HL-60/S4 treated with retinoic acid at 250 ng/mL for 4 days and 3 days (cell line): ENCODE measurements around the gene TTLL11.

Source experiments
- in situ Hi-C: fragments of 300-500 bp; cut with MboI; formaldehyde crosslinking; loops from 2 replicates; pipeline ENCODE4 v1.7.0; 2022; ENCODE audit warnings: low sequenced_read_pairs

TTLL11 gene

DNA sequence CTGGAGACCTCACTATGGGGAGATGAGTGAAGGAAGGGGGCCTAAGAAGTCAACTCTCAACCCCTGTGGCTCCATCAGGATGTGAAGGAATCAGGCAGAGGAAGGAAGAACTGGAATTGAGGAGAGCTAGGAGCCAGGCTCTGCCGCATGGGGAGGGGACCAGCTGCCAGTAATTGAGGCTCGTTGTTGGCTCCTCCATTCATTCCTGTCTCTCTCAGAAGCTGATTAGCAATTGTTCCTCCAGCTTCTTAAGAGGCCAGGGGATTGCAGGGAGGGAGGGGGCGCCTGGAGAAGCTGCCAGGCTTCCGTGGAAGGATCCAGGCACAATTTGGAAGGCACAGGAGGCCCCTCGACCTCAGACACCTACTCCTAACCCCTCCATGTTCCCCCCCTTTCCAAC lies 20.5 kb upstream of the TTLL11 start:
- in situ Hi-C loops = loop anchor here (25.0 kb wide), 1 partner anchor 699 kb away; the partner anchor contains the start of gene OR1K1

DNA sequence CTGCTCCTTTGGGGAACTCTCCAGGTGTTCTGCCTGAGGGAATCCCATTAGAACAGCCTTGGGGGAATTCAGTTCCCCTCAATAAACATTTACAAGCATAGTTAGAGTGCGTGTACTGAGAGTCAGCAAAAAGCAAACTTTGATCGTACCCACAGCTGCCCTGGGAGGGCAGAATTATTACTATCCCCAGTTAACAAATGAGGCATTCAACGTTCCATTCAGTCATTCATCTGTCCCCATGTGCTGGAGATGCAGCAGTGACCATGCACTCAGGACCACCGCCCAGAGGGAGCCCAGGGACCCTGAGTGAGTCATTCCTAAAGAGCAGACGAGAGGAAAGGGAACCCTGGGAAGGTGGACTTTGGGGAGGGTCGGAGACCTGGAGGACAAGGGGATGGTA lies 19.1 kb upstream of the TTLL11 start:
- in situ Hi-C loops = loop anchor here (25.0 kb wide), 1 partner anchor 700 kb away; the partner anchor contains the start of gene OR1K1

DNA sequence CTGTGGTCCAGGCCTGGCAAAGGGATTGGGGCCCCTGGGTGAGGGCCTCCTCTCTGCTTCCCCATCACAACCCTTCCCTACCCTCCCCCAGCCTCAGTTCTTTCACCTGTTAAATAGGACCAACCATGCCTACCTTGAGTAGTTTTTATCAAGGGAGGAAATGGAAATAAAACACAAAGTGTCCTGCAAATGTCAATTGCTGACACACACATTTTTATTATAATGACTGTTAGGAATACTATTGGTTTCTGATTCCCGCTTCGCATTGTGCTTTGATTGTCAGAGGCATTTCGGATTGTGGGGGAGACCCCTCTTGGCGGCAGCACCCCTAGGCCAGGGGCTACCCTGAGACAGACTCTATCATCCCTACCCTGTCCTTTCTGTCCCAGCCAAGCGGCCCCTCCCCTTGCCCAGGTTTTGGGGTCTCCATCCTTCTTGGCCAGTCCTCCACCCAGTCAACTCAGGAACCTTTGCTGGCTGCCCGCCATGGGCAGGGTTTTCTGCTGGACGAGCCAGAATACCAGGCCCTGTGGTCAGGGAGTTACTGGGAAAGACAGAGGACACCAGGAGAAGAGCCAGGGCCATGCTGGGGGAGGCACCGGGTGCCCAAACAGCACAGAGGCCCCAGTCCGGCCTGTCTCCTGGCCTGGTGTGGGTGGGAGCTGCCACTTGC lies 18.4 kb upstream of the TTLL11 start:
- in situ Hi-C loops = loop anchor here (25.0 kb wide), 1 partner anchor 701 kb away; the partner anchor contains the start of gene OR1K1

DNA sequence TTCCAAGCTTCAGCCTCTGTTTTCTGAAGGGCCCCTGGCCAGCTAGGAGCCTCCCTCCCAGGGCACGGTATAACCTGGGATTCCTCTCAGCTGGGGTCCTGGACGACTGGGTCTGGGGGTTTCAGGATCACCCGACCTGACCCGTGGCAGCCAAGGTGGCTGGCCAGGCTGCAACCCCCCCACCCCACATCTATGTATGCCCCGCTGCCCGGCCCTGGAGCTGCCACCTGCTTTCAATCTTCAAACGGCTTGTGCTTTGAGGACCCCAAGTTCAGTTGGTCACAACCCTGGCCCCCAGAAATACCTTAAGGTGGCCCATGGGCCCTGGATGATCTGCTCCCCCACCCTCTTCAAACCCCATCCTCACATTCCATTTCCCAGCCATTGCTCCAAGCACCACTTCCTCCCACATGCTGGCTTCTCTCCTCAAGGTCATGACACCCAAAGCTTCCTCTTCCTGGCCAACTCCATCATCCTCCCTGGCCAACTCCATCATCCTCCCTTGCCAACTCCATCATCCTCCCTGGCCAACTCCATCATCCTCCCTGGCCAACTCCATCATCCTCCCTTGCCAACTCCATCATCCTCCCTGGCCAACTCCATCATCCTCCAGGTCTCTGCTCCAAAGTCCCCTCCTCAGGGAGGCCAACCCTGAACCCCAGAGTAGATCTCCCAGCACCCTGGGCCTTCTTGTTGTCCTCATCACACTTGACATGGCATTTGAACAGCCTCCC lies 17.2 kb upstream of the TTLL11 start:
- in situ Hi-C loops = loop anchor here (25.0 kb wide), 1 partner anchor 702 kb away; the partner anchor contains the start of gene OR1K1

DNA sequence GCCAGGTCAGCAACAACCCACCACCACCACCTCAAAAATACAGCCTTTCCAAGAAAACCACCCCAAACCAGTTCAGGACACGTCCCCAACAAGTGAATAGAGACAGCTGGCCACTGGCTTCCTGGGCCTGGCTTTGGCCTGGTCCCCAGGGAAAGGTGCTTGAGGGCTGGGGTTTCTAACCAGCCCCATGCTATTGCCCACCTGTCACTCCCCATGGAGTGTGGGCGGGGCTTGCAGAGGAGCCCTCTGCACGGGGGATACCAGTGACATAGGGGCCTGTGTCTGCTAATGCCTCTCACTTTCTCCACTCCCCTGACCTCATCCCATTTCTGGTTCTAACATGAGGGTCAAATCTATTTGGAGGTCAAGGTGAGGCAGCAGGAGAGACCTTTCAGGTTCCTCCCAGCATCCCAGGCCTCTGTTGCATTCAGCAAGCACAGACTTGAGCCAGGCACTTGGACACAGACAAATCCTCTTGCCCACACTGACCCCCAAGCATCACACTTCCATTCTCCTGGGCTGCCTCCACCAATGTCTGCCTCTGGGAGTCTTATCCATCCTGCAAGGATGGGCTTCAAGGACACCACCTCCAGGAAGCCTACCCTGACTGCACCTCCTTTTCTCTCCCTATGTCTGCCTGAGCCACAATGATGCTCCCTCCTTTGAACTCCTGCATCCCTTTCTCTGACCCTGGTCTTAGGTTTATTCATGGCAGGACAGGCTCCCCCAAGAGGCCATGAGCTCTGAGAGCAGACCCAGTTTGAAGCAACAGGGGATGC lies 16.1 kb upstream of the TTLL11 start:
- in situ Hi-C loops = loop anchor here (25.0 kb wide), 1 partner anchor 703 kb away; the partner anchor contains the start of gene OR1K1

DNA sequence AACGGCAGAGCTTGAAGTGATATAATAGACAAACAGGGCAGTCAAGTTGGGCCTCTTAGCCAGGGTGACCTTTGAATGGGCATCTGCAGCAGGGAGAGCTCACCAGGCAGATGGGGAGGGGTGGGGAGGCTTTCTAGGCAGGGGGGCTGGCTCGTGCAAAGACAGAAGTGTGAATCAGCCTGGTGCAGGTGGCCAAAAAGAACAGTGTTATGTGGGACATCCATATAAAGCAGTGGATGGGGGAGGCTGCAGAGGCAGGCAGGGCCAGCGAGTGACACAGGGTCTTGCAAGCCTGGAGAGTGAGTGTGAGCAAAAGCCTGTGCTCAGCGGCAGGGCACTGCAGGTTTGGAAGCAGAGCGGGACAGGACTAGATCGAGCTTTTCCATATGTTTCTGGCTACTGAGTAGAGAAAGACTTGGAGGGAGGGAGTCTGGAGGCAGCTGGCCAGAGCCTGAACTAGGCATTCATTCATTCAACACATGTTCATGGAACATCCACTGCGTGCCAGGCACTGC lies 14.2 kb upstream of the TTLL11 start:
- in situ Hi-C loops = loop anchor here (25.0 kb wide), 1 partner anchor 705 kb away; the partner anchor contains the start of gene OR1K1

DNA sequence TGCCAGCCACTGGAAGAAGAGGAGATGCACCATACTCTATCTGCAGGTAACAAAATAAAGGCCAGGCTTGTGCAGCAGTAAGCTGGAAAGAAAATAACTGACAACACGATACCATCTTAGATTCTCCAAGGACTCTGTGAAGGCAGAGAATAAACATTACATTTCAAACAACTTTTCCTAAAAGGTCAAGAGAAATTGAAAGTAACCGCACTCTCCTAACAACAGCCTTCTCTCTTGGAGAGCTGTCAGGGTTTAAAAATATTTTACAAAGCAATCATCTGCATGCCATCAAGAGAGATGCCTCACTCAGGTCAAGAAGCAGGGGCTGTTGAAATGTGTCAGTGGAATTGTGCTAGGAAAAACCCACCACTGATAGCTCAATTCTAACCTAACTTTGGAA lies 13.5 kb upstream of the TTLL11 start:
- in situ Hi-C loops = loop anchor here (25.0 kb wide), 1 partner anchor 706 kb away; the partner anchor contains the start of gene OR1K1

DNA sequence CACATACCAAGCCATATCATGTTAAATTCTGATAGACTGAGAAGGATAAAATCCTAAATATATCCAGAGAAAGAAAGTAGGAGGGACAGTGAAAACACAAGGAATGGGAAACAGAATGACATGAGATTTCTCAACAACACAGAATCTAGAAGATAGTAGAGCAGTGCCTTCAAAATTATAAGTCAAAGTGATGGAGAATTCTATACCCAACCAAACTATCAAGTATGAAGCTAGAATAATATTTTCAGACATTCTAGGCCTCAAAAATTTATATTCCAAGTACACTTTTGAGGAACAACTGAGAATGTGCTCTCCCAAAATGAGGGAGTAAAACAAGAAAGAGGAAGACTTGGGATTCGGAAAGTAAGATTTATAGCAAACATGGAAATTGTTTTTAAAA lies 10.9 kb upstream of the TTLL11 start:
- in situ Hi-C loops = loop anchor here (25.0 kb wide), 1 partner anchor 708 kb away; the partner anchor contains the start of gene OR1K1

DNA sequence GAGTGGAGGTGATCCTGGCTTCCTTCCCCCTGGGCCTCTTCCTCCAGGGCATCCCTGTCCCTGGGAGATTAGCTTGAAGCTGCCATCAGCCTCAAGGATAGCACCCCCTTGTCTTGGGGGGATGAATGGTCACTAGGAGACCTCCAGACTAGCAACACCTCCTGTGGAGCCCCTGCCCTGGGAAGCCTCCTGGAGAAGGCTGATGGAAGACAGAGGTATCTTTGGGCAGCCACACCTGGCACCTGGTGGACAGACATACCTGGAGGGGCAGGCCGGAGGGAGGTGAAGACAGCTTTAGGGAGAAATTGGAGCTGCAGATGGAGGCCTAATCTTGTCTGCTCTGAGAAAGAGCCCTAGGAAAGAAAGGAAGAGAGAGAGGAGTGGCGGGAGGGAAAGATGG lies 9.0 kb upstream of the TTLL11 start:
- in situ Hi-C loops = loop anchor here (25.0 kb wide), 1 partner anchor 710 kb away; the partner anchor contains the start of gene OR1K1

DNA sequence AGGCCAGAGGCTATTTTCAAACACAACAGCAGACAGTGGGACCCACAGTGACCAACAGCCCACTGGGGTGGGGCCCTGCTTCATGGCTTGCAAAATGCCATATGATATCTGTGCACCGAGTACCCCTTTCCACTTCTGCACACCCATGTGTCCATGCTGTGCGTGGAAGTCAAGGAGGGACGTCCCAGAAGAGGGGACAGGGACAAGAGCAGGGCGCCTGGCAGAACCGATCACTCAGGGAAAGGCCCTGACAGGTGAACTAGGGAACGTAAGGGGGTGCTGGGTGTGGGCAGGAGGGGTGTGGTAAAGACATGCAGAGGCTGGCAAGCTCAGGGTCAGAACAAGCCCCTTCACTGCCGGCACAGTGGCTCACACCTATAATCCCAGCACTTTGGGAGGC lies 7.6 kb upstream of the TTLL11 start:
- in situ Hi-C loops = loop anchor here (25.0 kb wide), 1 partner anchor 712 kb away; the partner anchor contains the start of gene OR1K1

DNA sequence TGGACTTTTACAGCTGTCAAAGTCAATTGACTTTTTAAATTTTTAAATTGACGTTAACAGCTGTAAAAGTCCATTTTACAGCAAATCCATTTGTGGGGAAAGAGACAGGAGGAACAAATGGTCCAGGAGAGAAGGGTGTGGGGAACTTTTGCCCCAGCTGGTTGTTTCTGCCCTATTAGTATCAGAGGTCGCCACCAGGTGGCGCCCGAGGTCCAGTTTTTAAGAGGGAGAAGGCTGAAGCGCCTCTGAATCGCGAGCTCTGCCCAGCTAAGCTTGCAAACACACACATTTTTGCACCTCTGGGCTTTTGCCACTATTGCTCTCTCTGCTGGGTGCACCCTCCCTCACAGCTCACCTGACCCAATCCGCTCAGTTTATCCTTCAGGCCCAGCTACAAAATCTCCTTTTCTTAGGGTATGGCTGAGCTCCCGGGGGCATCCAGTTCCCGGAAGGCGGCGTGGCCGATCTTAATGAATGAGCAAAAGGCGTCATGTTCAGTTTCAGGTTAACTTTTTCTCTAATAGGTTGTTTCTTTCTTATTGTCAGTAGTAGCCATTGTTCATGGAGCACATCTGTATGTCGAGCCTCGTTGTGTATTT lies 6.3 kb upstream of the TTLL11 start:
- in situ Hi-C loops = no loop called here

DNA sequence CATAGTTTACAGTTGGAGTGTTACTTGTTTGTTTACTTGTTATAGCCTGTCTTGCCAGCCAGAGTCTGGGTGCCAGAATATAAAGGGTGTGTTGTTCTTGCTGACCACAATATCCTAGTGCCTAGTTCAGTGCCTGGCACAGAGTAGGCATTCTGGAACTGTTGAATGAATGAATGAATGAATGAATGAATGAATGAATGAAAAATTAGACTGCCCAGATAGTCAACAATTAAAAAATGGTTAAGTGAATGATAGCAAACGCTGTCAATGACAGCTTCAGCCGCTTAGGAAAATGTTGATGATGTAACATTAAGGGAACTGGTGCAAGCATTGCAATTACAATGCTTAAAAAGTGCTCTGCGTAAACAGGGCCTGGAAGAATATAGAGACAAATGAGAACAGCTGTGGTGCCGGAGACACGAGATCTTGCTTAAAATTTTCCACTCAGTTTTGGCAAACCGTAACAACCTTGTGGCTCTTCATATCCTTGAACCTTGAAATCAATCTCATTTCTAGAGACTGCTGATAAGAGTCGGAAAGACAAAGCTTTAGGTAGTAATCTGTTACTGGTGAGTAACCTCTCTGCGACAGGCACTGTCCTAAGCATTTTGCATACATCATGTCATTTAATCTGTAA lies 4.7 kb upstream of the TTLL11 start:
- in situ Hi-C loops = no loop called here

DNA sequence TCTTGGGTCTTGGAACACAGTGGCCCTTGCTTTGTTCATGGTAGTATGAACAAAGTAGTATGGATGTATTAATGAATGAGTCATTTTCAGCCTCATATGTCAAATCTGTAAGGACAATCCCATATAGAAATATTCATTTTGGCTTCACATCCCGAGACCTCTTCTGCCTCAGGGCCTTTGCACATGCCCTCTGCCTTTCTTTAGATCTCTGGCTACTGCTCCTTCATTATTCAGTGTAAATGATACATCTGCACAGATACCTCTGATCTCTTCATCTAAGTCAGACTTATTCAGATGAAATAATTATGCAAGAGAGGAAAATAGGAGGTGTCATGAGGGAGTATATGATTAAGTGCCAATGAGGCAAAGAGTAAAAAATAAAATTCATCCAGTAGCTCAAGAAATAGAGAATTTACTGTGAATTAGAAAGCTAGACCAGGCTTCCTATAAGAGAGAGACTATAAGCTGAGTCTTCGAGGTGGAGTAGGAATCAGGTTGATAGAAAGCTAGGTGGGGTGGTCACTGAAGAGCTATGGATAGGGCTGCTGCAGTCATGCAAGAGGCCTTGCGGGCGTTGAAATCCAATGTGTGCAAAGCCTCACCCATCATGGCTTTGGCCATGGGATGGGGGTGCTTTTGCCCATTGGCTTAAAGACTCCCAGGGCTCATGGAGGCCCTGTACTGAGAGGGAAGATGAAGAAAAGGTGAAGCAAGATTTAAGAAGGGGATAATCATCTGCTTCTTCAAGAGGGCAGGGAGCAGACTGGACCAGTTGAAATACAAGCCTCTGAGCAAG lies 3.7 kb upstream of the TTLL11 start:
- in situ Hi-C loops = no loop called here

DNA sequence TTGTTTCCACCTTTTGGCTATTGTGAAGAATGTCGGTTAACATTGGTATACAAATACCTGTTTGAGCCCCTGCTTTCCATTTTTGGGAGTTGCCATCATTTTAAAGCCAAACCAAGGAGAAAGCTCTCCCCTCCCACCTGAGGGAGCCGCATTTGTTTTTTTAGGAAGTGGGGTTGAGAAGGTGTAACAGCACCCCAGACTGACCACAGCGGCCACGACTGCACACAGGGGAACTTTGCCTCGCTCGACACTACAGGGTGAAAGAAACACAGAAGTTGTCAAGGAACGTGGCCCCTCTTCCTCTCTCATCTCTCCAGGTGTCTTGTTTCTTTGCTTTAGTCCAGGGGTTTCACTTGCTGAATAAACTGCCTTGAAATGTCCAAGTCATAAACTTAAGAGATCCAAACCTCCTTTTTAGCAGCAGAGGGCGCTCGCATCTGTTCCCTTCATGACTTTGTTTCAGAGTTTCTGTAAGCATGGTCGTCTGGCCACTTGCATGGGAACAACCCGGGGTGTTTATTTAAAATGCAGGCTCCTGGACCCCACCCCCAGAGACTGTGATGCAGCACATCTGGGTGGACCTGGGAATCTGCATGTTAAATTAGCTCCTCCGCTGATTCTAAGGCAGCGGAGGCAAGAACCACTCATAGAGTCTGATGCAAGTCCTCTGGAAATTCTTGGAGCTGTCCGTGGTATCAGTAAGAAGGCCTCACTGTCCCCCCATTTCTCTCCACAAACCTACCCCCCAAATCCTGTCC lies 2.1 kb upstream of the TTLL11 start:
- in situ Hi-C loops = no loop called here

DNA sequence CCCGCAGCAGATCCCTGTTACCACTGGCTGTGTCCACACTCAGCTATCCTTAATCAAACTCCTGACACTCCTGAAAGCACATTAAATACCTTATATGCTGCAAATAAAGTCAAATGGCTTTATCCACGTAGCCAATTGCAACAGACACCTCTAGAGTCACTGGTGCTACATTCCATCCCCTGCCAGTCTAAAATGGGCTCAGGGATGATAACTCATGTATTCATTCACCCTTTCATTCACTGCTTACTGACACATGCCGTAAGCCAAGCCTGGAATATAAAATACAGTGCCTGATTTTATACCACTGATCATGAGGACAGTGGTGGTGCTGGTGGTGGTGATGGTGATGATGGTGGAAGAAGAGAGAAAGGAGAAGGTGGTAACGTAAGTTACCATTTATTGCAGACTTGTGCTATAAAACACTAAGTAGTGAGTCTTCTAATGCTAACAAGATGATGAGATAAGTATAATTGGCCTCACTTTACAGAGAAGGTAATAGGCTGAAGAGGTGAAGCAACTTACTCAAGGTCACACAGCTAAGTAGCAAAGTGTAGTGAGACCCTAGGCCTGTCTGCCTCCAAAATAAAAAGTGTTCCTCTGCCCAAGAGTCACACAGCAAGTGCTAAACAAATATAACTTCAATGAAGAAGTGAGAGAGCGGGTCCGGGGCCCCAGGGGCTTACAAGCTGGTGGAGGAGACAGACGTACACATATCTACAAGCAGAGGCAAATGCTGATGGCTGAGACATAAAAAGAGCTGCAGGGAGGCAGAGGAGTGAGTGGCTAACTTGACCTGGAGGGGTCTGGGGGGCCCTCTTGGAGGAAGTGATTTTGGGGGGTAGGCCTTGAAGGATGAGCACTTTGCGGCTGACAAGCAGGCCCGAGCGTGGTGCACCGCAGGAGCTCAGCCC lies 1.2 kb downstream of the TTLL11 start:
- in situ Hi-C loops = no loop called here

DNA sequence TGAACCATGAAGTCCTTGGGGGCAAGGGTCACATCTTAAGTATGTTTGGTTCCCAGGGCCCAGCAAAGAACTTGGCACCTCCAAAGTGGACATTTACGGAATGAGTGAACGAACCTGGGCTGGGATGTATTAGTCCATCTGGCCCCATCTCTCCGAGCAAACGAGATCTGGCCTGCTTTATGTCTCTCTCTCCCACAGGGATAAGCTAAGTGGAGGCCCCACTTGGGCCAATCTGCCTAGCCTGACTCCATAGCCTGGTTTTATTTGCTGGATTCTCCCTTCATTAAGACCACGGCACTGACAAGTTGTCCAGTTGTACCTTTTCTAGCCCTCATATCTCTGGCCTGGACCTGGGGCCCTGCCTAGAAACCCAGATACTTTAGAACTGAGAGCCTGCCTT lies 2.1 kb downstream of the TTLL11 start:
- in situ Hi-C loops = no loop called here

DNA sequence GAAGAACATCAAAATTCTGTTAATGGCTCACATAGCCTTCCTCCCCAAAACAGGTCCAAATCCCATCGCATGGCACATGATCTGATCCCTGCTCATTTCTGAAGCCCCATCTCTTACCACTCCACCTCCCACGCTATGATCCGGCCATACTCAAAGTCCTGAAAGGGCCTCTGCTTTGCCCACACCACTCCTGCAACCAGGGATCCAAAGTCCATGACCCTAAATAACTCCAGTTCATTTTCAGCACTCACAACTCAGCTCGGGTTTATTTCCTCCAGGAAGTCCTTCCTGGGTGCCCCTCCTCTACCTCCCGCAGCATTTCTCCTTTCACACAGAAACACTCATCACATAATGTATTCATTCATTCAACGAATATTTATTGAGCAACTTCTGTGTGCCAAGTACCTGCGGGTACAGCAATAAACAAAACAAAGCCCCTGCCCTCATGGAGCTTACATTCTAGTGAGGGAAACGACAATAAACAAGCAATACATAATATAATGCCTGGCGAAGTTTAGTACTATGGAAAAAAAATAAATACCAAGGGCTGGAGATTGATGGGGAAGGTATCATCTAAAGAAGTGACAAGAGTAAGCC lies 2.7 kb downstream of the TTLL11 start:
- in situ Hi-C loops = no loop called here
